OCI-LY7 (cell line): ENCODE measurements around the gene MAP4.

Source experiments
- EZH2phosphoT487 ChIP-seq: fragments of 200-600 bp; sonication (generic); IDR thresholded peaks from 2 replicates; pipeline ENCODE4 v1.6.1; 2018; ENCODE audit warnings: low read depth, borderline replicate concordance, mild to moderate bottlenecking, mixed run types, antibody characterized with exemption, low read length, moderate library complexity, mixed read lengths
- TF ChIP-seq, protein P1 (sequence below): fragments of 200-600 bp; sonication (generic); conservative IDR thresholded peaks from 2 replicates; pipeline ENCODE4 v1.5.1; 2014; ENCODE audit warnings: mild to moderate bottlenecking, antibody characterized with exemption, low read length, moderate library complexity, mixed read lengths

- TF ChIP-seq, protein P1, sequence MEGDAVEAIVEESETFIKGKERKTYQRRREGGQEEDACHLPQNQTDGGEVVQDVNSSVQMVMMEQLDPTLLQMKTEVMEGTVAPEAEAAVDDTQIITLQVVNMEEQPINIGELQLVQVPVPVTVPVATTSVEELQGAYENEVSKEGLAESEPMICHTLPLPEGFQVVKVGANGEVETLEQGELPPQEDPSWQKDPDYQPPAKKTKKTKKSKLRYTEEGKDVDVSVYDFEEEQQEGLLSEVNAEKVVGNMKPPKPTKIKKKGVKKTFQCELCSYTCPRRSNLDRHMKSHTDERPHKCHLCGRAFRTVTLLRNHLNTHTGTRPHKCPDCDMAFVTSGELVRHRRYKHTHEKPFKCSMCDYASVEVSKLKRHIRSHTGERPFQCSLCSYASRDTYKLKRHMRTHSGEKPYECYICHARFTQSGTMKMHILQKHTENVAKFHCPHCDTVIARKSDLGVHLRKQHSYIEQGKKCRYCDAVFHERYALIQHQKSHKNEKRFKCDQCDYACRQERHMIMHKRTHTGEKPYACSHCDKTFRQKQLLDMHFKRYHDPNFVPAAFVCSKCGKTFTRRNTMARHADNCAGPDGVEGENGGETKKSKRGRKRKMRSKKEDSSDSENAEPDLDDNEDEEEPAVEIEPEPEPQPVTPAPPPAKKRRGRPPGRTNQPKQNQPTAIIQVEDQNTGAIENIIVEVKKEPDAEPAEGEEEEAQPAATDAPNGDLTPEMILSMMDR, result no peak
- no peak for TF ChIP-seq EZH2phosphoT487
Observed at GRCh38 chr3:47884603-47885002, 131.6 kb downstream of the MAP4 start.
